CD4-positive, alpha-beta T cell treated with Interleukin-15 for 4 hours (primary cell): Measurements from ENCODE around the gene USP5.
A peak's percentile ranks its signal among the peaks of the same experiment; 100 is the strongest.

Experiments
- DNase-seq: peaks from one replicate; pipeline ENCODE4 v3.0.0-alpha.2; 2020; ENCODE audit warnings: low spot score

Gene USP5

DNA sequence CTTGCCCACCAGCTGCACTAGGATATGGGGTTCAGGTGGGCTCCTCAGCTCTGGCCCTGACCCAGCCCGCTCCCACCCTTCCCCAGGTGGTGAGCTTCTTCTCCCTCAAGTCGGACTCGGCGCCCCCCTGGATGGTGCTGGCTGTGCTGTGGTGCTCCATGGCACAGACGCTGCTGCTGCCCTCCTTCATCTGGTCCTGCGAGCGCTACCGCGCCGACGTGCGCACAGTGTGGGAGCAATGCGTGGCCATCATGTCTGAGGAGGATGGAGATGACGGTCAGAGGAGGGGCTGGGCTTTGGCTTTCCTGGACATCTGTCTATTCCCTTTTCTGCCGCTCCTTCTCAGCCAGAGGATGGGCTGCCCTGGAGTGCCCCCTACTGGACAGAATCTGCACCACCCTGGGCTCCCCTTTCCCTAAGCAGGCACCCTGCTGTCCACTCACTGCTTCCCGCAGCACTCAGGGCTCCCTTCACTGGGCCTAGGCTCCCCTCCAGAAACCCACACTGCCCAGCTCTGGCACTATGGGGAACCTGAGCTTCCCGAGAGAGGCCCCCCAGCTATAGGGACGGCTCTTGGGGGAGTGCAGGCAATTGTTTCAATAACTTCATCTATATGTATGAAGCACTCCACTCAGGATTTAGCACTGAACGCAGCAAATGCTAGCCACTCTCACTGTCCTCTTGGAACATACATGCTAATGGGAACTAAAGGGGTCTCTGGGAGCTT is 26.4 kb upstream of the USP5 start:
- peak; percentile 79 for DNase-seq

DNA sequence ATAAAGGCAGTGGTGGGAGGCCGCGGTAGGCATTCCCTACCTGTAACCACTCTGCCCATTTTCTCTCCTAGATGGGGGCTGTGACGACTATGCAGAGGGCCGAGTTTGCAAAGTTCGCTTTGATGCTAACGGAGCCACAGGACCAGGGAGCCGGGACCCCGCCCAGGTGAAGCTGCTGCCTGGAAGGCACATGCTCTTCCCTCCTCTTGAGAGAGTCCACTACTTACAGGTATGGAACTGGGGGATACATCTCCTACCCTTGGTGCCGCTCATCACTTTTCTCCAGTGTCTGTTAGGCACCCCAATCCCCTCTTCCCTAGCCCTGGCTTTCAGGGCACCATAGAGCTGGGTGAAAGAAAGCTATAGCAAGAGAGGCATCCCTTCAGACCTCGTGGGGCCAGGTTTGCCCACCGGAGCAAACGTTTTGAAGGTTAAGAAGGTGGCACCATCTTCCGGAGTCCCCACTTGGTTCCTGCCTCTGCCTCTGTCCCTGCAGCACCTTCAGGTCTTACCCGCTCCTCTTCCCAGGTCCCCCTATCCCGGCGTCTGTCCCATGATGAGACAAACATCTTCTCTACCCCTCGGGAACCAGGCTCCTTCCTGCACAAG is 25.7 kb upstream of the USP5 start:
- DNase-seq = no peak

DNA sequence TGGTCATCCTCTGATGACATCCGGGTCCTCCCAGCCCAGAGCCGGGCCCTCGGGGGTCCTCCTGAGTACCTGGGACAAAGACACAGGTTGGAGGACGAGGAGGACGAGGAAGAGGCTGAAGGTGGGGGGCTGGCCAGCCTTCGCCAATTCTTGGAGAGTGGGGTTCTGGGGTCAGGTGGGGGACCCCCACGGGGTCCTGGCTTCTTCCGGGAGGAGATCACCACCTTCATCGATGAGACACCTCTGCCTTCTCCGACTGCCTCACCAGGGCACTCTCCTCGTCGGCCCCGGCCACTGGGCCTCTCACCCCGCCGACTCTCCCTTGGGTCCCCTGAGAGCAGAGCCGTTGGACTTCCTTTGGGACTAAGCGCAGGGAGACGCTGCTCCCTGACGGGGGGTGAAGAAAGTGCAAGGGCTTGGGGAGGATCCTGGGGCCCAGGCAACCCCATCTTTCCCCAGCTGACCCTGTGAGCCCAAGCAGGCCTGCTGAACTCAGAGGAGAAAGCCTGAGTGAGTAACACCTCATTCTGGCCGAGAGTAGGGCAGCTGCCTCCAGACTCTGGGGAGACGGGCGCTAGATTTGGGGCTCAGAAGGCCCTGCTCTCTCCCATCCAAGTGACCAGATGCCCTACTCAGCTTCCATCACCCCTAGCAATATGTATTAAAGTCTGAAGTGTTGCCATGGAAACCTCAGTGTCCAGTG is 25.1 kb upstream of the USP5 start:
- no peak for DNase-seq

DNA sequence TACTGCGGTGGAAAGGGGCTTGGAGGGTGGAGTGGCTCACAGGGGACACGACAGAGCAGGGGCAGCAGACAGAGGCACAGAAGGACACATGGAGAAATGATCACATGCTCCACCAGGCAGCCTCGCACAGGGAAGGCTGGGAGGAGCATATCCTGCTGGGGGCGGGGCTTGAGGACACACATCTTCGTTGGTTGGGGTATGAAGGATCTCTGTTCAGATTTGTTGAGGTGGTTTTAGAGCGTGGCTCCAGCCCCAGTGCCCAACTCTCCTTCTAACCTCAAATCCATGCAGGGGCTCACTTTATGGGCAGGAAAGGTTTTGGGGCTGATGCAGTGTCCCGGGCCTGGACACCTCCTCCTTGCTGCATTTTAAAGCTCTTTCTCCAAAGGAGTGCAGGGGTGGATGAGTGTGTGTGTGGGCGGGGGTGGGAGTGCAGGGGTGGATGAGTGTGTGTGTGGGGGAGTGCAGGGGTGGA is 24.5 kb upstream of the USP5 start:
- DNase-seq = peak; percentile 14

DNA sequence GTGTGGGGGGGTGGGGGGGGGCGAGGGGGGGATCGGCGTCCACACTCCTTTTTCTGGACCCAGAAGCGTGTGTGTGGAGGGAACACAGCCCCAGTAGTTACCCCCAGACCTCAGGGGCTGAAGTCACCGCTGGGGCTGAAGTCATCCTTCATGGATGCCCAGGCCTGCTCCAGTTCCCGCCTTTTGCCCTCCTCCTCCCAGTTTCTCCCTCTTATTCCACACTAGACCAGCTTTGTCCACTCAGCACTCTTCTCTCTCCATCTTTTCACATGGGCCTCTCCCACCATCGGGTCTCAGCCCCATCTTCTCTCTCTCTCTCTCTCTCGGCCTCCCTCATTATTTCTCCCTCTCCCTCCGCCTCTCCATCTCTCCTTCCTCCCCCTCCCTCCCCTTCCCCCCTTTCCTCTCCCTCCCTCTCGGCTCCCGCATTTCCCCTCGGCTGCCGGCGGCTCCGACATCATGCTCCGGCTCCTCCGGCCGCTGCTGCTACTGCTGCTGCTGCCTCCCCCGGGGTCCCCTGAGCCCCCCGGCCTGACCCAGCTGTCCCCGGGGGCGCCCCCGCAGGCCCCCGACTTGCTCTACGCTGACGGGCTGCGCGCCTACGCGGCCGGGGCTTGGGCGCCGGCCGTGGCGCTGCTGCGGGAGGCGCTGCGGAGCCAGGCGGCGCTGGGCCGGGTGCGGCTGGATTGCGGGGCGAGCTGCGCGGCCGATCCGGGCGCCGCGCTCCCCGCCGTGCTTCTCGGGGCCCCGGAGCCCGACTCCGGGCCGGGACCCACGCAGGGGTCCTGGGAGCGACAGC is 23.8 kb upstream of the USP5 start, which contains the start of gene P3H3:
Gene P3H3, plus strand, starts transcription at position 426 of the 799 bp plus-strand sequence. Its CDS starts 34 bp downstream, at position 460.
- DNase-seq = no peak

DNA sequence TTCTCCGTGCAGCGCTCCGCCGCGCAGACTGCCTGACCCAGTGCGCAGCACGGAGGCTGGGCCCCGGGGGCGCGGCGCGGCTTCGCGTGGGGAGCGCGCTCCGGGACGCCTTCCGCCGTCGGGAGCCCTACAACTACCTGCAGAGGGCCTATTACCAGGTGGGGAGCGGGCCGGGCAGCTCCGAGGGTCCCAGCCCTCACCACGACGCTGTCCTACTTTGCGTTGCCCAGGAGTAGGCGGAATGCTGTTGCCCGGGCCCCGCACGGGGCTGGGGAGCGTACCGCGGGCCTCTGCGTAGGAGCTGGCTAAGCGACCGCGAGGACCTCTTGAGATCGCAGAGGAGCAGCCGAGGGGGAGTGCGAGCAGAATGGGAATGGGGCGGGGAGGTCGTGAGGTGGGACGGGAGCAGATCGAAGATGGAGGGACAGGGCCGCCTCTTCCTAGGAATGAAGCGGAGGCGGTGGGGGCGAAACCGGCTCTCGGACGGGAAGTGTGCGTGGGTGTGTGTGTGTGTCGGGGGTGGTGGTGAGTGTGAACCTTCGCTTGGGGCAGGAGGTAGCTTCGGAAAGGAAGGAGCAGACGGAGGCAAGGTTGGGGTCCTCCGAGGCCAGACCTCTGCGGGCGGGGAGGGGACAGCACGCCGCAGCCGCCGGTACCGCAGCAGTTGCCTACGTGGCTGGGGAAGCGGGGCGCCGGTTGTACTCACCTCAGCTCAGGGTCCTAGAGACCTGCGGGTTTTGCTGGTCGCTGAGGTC is 23.0 kb upstream of the USP5 start:
- peak; percentile 30 for DNase-seq

DNA sequence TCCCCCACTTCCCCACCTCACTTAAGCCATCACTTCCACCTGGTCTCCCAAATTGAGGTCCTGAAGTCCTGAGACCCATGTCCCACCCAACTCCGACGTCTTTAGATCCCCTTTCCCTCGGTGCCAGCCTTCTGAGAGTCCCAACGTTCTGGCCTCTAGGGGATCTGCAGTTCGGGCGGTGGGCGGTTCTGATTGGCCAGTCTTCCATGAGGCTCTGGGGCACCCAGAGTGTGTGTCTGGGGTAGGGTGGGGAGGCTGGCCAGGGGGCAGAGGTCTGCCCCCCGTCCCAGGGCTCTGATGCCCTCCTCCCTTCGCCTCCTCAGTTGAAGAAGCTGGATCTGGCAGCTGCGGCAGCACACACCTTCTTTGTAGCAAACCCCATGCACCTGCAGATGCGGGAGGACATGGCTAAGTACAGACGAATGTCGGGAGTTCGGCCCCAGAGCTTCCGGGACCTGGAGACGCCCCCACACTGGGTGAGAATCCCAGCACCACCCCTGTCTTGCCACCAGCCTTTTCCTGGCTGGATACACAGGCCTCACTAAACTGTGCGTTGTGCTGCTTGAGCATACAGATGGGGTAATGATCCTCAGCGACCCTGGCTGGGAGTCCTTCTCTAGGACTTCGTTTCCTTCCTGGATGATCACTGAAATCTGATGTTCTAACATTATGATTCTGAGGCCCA is 22.3 kb upstream of the USP5 start:
- no peak for DNase-seq

DNA sequence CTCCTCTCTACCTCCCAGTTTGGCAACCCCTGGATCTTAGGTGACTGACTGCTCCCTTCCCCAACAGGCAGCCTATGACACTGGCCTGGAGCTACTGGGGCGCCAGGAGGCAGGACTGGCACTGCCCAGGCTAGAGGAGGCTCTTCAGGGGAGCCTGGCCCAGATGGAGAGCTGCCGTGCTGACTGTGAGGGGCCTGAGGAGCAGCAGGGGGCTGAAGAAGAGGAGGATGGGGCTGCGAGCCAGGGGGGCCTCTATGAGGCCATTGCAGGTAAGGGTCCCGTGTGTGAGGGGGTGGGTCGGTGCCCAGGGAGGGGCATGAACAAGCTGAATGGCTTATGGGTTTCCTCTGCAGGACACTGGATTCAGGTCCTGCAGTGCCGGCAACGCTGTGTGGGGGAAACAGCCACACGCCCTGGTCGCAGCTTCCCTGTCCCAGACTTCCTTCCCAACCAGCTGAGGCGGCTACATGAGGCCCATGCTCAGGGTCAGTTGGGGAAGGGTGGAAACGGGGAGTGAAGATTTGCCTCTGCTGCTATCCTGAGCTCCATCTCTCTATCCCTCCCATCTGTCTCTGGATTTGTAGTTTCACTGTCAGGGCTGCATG is 21.6 kb upstream of the USP5 start:
- DNase-seq = no peak

DNA sequence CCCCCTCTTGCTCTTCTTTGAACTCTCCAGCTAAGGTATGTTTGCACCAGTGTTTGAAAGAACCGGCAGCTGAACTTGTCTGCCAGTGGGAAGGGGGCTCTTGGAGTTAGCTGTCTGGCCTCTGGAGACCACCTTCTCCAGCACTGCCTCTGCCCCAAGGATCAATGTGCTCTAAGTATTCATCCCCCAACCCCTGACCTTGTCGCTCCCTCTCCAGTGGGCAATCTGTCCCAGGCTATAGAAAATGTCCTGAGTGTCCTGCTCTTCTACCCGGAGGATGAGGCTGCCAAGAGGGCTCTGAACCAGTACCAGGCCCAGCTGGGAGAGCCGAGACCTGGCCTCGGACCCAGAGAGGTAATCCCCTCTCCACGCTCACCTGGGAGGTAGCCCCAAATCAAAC is 21.0 kb upstream of the USP5 start:
- no peak for DNase-seq

DNA sequence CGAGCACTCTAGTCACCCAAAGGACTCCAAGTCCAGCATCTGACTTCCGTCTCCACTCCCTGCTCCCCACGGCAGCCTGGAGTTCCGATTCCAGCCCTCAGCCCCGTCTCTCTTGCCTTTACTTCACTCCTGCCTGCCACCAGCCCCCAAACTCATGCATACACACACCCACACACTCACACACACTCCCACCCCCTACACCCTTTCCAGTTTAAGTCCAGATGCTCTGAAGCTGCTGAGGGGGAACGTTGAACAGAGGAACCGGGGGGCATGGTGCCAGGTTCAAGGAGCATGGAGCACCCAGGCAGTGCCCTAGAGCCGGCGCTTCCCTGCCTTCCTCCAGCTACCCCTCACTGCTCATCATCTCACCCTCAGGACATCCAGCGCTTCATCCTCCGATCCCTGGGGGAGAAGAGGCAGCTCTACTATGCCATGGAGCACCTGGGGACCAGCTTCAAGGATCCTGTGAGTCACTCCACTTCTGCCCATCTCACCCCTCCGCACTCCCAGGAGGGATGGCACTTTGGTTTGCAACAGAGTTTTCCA is 20.4 kb upstream of the USP5 start:
- no peak for DNase-seq

DNA sequence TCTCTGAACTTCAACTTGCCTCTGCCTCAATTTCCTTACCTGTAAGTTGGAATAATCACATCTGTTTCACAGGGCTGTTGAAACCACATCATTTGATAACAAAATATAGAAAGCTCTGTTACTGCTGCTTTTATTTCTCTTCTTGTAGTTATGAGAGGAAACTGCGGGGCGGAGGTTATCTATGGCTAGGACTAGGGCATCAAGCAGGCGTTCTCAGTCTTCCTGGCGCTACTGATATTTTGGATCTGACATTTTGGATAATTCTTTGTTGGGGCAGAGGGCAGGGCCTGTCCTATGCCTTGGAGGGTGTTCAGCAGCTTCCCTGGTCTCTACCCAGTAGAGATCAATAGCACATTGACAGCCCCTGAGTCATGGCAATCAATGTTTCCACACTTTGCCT is 19.8 kb upstream of the USP5 start:
- no peak for DNase-seq

DNA sequence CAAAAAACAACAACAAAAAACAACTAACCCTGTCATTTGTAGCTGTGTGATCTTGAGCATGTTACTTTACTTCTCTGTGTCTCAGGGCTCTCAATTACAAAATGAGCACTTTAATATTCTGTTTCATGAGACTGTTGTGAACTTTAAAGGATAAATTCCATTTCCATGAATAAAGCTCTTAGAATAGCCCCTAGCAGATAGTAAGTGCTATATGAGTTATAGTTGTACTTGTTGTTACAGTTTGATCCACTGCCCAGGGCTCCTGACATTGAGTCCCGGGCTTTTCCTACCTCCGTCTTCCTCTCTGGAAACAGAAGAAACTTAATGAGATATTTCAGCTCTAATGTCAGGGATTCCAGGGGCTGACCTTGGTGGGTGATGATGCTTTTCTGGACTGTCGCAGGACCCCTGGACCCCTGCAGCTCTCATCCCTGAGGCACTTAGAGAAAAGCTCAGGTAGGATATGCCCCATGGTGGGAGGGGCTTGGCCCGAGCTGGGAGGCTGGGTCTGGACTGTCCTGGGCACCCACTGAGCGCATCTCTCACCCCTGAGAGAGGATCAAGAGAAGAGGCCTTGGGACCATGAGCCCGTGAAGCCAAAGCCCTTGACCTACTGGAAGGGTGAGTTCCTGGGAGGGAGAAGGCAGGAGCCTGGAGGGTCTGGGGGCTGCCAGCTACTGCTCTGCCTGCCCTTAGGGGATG is 18.6 kb upstream of the USP5 start:
- no peak for DNase-seq

DNA sequence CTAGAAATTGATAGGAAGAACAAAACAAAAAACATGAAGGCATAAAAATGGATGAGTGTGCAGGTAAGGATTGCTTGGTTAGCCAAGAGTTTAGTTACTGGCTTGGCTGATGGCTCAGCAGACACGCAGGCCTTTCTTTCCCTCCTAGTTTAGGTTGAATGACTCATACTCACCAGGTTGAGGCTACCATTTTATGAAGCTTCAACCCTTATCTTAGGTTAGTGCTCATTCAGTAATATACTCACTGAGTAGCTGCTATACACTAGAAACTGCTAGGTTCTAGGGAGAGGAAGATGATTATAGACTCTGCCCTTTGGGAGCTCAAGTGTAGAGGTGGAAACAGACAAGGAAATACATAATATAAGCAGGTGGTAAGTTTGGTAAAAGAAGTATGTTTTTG is 17.7 kb upstream of the USP5 start:
- DNase-seq = no peak

DNA sequence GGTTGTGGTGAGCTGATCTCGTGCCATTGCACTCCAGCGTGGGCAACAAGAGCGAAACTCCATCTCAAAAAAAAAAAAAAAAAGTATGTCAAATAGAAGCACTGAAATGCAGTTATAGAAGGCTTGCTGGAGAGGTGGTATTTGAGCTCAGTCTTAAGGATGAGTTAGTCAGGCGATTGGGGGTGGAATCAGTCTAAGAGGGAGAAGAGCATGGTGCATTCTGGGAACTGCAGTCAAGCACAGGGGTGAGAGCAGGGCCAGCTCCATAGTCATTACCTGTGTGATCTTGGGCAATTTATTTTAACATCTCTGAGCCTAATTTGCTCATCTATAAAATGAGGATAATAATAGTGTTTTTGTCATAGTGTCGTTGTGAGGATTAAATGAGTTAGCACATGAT is 17.1 kb upstream of the USP5 start:
- no peak for DNase-seq

DNA sequence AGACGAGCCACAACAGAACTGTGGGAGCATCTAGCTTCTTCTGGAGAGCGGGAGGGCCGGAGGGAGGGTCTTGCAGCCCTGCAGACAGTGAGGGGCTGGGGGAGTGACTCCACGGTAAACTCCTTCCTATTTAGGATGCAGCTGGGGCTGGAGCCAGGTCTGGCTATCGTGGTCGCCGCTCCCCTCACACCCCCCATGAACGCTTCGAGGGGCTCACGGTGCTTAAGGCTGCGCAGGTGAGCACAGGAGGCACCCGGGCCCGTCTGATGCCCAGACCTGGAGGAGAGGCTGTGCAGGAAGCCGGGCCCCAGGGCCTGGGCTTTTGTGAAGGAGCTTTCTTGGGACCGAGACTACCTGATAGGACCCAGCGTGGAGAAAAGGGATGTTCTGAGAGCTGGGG is 15.1 kb upstream of the USP5 start:
- no peak for DNase-seq

DNA sequence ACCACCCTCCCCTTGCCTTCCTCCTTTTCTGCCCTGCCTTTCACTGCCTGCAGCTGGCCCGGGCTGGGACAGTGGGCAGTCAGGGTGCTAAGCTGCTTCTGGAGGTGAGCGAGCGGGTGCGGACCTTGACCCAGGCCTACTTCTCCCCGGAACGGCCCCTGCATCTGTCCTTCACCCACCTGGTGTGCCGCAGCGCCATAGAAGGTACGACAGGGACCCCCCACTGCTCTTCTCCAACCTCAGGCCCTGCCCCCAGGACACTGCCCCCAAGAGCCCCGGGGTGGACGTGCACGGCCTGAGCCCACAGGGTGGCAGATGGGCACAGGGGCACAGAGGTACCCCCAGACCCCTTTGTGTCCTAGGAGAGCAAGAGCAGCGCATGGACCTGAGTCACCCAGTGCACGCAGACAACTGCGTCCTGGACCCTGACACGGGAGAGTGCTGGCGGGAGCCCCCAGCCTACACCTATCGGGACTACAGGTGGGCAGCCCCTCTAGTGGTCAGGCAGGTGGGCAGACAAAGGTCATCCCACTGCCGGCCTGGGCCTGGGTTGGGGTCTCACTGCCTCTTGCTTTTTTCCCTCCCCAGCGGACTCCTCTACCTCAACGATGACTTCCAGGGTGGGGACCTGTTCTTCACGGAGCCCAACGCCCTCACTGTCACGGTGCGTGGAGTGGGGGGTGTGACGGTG is 14.4 kb upstream of the USP5 start:
- no peak for DNase-seq

DNA sequence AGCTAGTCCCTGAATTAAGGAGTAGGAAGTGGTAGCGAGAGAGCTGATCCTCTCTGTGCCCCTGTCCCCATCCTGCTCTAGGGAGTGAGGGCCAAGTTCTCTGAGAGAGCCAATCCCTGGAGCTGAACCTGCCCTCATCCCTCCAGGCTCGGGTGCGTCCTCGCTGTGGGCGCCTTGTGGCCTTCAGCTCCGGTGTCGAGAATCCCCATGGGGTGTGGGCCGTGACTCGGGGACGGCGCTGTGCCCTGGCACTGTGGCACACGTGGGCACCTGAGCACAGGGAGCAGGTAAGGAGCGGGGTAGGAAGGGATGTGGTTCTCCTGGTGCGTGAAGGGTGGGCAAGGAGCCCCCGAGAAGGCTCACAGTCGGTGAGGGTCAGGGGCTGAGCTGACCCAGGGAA is 13.1 kb upstream of the USP5 start:
- no peak for DNase-seq

DNA sequence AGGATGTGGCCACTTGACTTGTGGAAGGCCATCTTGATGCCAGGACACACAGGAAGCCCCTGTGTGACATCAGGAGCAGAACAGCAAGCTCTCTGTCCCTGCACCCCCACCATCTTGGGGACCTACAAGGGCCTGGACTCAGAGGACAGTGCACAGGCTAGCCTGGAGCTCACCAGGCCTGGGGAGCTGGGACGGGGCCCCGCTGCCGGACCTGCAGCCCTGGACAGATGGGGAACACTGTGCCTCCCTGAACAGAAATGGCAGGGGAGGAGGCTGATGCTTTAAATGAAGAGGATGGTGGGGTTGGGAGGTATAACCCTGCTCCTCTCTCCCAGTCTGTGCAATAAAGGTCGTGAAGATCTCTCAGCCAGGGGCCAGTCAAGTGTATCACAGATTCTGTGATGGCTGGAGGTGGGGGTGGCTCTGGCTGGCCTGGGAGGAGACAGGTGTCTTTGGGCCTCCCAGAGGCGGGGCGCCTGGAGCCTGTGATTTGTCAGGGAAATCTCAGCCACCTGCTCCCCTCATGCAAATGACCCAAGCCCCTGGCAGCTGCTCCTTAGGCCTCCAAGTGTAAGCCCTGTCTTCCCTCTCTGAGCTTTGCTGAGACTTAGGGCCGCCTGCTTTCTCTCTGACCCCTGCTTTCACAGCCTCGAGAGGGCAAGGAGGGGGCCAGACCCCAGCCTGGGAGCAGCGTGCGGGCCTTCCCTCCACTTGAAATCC is 12.3 kb upstream of the USP5 start:
- no peak for DNase-seq
